ENCODE results near the gene SPTBN1. TPM values are rescaled to one million over a fixed set of nuclear protein-coding genes. Genes with fewer than 3 reads are reported as not detected.

The SPTBN1 gene
- total RNA-seq, 1 experiment from 2014 or later = 204 TPM

DNA sequence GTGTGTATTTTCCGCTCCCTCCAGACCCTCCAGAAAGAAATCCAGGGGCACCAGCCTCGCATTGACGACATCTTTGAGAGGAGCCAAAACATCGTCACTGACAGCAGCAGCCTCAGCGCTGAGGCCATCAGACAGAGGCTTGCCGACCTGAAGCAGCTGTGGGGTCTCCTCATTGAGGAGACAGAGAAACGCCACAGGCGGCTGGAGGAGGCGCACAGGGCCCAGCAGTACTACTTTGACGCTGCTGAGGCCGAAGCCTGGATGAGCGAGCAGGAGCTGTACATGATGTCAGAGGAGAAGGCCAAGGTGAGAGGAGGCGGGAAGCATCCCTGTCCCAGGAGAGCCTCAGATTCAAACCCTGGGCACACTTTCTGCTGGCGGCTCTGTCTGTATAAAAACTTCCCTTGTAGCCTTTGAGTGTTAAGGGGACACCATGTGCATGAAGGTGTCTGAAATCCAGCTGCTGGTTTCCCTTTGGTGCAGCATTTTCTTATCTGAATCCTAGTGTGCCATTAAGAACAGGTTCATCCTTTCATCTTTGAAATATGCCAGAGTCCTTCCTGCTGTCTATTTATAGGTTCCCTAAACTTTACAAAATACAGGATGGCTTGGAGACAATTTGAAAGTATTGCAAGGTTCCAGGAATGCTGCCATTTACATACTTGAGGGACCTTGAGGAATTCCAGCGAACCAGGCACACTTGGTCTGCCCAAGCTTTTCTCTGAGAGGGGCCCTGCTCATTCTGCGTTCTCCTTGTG is 190.2 kb downstream of the SPTBN1 start:
- H3K27ac Mint-ChIP-seq = no peak overlapping the region
- POLR2A ChIA-PET = no interaction called here
- CTCF ChIA-PET = interaction anchor here (1.4 kb wide), 1 partner anchor 19 kb away, joined by 5 read pairs; no protein-coding TSS in a partner anchor
- no peak overlapping the region for H3K4me3 Mint-ChIP-seq
- no peaks in the 10 kb centered on the region; the same call in 1 of the 2 replicates for H3K27me3 Mint-ChIP-seq (ENCODE audit: low read depth)
- H3K36me3 Mint-ChIP-seq = peaks cover 88% of the 10 kb centered on the region
- DNase-seq (ENCODE audit: low spot score) = no peak
- no peak; the same call in 1 of the 2 replicates for ATAC-seq
- no peaks in the 10 kb centered on the region for H3K9me3 Mint-ChIP-seq
- no peaks in the 10 kb centered on the region for H3K4me1 Mint-ChIP-seq
- TF ChIP-seq, protein P1, sequence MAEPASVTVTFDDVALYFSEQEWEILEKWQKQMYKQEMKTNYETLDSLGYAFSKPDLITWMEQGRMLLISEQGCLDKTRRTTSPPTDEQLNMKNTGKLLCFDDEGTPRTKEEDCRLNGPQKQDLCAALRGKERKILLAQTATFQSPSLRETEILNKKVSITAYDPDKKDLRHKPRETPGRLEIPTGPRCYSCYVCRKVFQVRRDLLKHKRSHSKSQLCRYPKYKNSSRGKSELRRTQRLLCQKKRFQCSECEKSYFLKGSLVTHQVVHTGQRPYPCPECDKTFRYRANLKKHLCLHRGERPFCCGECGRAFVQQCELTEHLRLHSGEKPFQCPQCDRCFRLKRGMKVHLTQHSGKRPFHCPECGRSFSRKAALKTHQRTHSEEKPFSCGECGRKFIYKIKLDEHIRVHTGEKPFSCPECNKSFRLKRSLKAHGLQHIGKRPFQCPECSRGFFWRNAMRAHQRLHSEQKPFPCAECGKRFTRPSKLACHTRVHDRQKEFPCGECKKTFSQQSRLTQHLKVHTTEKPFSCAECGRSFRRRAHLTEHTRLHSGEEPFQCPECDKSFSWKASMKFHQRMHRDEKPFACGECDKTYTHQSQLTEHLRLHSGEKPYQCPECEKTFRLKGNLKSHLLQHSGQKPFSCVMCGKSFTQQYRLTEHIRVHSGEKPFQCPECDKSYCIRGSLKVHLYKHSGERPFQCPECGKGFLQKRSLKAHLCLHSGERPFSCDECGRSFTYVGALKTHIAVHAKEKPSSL (CRISPR knock-in tag; conservative IDR thresholded peaks at IDR 0.05) = no peak
- TF ChIP-seq, protein P2, sequence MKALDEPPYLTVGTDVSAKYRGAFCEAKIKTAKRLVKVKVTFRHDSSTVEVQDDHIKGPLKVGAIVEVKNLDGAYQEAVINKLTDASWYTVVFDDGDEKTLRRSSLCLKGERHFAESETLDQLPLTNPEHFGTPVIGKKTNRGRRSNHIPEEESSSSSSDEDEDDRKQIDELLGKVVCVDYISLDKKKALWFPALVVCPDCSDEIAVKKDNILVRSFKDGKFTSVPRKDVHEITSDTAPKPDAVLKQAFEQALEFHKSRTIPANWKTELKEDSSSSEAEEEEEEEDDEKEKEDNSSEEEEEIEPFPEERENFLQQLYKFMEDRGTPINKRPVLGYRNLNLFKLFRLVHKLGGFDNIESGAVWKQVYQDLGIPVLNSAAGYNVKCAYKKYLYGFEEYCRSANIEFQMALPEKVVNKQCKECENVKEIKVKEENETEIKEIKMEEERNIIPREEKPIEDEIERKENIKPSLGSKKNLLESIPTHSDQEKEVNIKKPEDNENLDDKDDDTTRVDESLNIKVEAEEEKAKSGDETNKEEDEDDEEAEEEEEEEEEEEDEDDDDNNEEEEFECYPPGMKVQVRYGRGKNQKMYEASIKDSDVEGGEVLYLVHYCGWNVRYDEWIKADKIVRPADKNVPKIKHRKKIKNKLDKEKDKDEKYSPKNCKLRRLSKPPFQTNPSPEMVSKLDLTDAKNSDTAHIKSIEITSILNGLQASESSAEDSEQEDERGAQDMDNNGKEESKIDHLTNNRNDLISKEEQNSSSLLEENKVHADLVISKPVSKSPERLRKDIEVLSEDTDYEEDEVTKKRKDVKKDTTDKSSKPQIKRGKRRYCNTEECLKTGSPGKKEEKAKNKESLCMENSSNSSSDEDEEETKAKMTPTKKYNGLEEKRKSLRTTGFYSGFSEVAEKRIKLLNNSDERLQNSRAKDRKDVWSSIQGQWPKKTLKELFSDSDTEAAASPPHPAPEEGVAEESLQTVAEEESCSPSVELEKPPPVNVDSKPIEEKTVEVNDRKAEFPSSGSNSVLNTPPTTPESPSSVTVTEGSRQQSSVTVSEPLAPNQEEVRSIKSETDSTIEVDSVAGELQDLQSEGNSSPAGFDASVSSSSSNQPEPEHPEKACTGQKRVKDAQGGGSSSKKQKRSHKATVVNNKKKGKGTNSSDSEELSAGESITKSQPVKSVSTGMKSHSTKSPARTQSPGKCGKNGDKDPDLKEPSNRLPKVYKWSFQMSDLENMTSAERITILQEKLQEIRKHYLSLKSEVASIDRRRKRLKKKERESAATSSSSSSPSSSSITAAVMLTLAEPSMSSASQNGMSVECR (CRISPR knock-in tag; IDR thresholded peaks at IDR 0.05; ENCODE audit: borderline replicate concordance) = no peak
- TF ChIP-seq, protein P3, sequence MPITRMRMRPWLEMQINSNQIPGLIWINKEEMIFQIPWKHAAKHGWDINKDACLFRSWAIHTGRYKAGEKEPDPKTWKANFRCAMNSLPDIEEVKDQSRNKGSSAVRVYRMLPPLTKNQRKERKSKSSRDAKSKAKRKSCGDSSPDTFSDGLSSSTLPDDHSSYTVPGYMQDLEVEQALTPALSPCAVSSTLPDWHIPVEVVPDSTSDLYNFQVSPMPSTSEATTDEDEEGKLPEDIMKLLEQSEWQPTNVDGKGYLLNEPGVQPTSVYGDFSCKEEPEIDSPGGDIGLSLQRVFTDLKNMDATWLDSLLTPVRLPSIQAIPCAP (CRISPR knock-in tag; IDR thresholded peaks at IDR 0.05) = no peak
- TF ChIP-seq NFATC4 (CRISPR knock-in tag; IDR thresholded peaks at IDR 0.05) (no peak), ETV6 (CRISPR knock-in tag; IDR thresholded peaks at IDR 0.05) (no peak), SMAD3 (CRISPR knock-in tag; IDR thresholded peaks at IDR 0.05; ENCODE audit: borderline replicate concordance) (no peak), ZNF219 (CRISPR knock-in tag; IDR thresholded peaks at IDR 0.05; ENCODE audit: borderline replicate concordance) (no peak), GTF2I (CRISPR knock-in tag; conservative IDR thresholded peaks at IDR 0.05) (no peak), ZNF396 (CRISPR knock-in tag; IDR thresholded peaks at IDR 0.05; ENCODE audit: borderline replicate concordance) (no peak), MYBL2 (CRISPR knock-in tag; IDR thresholded peaks at IDR 0.05) (no peak)
- TF ChIP-seq, protein P4, sequence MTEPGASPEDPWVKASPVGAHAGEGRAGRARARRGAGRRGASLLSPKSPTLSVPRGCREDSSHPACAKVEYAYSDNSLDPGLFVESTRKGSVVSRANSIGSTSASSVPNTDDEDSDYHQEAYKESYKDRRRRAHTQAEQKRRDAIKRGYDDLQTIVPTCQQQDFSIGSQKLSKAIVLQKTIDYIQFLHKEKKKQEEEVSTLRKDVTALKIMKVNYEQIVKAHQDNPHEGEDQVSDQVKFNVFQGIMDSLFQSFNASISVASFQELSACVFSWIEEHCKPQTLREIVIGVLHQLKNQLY (CRISPR knock-in tag; IDR thresholded peaks at IDR 0.05) = no peak
- TF ChIP-seq, protein P5, sequence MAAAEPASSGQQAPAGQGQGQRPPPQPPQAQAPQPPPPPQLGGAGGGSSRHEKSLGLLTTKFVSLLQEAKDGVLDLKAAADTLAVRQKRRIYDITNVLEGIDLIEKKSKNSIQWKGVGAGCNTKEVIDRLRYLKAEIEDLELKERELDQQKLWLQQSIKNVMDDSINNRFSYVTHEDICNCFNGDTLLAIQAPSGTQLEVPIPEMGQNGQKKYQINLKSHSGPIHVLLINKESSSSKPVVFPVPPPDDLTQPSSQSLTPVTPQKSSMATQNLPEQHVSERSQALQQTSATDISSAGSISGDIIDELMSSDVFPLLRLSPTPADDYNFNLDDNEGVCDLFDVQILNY (CRISPR knock-in tag; IDR thresholded peaks at IDR 0.05) = no peak
- TF ChIP-seq, protein P6, sequence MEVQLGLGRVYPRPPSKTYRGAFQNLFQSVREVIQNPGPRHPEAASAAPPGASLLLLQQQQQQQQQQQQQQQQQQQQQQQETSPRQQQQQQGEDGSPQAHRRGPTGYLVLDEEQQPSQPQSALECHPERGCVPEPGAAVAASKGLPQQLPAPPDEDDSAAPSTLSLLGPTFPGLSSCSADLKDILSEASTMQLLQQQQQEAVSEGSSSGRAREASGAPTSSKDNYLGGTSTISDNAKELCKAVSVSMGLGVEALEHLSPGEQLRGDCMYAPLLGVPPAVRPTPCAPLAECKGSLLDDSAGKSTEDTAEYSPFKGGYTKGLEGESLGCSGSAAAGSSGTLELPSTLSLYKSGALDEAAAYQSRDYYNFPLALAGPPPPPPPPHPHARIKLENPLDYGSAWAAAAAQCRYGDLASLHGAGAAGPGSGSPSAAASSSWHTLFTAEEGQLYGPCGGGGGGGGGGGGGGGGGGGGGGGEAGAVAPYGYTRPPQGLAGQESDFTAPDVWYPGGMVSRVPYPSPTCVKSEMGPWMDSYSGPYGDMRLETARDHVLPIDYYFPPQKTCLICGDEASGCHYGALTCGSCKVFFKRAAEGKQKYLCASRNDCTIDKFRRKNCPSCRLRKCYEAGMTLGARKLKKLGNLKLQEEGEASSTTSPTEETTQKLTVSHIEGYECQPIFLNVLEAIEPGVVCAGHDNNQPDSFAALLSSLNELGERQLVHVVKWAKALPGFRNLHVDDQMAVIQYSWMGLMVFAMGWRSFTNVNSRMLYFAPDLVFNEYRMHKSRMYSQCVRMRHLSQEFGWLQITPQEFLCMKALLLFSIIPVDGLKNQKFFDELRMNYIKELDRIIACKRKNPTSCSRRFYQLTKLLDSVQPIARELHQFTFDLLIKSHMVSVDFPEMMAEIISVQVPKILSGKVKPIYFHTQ (CRISPR knock-in tag; IDR thresholded peaks at IDR 0.05) = no peak
- TF ChIP-seq, protein P7, sequence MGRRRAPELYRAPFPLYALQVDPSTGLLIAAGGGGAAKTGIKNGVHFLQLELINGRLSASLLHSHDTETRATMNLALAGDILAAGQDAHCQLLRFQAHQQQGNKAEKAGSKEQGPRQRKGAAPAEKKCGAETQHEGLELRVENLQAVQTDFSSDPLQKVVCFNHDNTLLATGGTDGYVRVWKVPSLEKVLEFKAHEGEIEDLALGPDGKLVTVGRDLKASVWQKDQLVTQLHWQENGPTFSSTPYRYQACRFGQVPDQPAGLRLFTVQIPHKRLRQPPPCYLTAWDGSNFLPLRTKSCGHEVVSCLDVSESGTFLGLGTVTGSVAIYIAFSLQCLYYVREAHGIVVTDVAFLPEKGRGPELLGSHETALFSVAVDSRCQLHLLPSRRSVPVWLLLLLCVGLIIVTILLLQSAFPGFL (CRISPR knock-in tag; IDR thresholded peaks at IDR 0.05; ENCODE audit: borderline replicate concordance) = no peak
- TF ChIP-seq, protein P8, sequence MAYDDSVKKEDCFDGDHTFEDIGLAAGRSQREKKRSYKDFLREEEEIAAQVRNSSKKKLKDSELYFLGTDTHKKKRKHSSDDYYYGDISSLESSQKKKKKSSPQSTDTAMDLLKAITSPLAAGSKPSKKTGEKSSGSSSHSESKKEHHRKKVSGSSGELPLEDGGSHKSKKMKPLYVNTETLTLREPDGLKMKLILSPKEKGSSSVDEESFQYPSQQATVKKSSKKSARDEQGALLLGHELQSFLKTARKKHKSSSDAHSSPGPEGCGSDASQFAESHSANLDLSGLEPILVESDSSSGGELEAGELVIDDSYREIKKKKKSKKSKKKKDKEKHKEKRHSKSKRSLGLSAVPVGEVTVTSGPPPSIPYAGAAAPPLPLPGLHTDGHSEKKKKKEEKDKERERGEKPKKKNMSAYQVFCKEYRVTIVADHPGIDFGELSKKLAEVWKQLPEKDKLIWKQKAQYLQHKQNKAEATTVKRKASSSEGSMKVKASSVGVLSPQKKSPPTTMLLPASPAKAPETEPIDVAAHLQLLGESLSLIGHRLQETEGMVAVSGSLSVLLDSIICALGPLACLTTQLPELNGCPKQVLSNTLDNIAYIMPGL (CRISPR knock-in tag; IDR thresholded peaks at IDR 0.05) = no peak
- TF ChIP-seq, protein P9, sequence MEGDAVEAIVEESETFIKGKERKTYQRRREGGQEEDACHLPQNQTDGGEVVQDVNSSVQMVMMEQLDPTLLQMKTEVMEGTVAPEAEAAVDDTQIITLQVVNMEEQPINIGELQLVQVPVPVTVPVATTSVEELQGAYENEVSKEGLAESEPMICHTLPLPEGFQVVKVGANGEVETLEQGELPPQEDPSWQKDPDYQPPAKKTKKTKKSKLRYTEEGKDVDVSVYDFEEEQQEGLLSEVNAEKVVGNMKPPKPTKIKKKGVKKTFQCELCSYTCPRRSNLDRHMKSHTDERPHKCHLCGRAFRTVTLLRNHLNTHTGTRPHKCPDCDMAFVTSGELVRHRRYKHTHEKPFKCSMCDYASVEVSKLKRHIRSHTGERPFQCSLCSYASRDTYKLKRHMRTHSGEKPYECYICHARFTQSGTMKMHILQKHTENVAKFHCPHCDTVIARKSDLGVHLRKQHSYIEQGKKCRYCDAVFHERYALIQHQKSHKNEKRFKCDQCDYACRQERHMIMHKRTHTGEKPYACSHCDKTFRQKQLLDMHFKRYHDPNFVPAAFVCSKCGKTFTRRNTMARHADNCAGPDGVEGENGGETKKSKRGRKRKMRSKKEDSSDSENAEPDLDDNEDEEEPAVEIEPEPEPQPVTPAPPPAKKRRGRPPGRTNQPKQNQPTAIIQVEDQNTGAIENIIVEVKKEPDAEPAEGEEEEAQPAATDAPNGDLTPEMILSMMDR (IDR thresholded peaks at IDR 0.05) = no peak

Data from WTC11 (cell line).